IMR-90 (cell line): Measurements from ENCODE around the gene GGTA1.

Experiments
- CTCF ChIP-seq: conservative IDR thresholded peaks from 2 replicates; pipeline ENCODE4 v1.5.1; 2012; ENCODE audit warnings: mild to moderate bottlenecking, low read depth, low read length, improper control_type of control experiment
- FOS ChIP-seq: fragments of 150-350 bp; IDR thresholded peaks from 2 replicates; pipeline ENCODE4 v1.6.1; 2016; ENCODE audit warnings: low read depth, low read length
- SMC3 ChIP-seq: fragments of 150-350 bp; IDR thresholded peaks from 2 replicates; pipeline ENCODE4 v1.6.1; 2016; ENCODE audit warnings: low read depth, mild to moderate bottlenecking, antibody characterized with exemption, low read length, moderate library complexity
- USF2 ChIP-seq: fragments of 150-350 bp; IDR thresholded peaks from 2 replicates; pipeline ENCODE4 v1.6.1; 2017; ENCODE audit warnings: mild to moderate bottlenecking, antibody characterized with exemption, low read length, low read depth

- TF ChIP-seq CTCF (no peak), FOS (no peak), SMC3 (no peak), USF2 (peak; percentile 80)
Observed at GRCh38 chr9:121447321-121447834, 52.3 kb downstream of the GGTA1 start.
